AG09309 (cell line): ENCODE results near the gene NCKAP5L.
"Not testable (repeated sequence)": the region's sequence is repeated elsewhere in the genome, so short reads cannot be mapped to it uniquely, and the experiment has no call there.

Experiments used
- DNase-seq: peaks from one replicate; pipeline ENCODE4 v3.0.0-alpha.2; 2010; ENCODE audit warnings: low read depth
- H3K4me3 ChIP-seq: 2 replicates; pipeline ENCODE4 v1.5.1; 2011; ENCODE audit warnings: mild to moderate bottlenecking, low read depth, low read length, moderate library complexity; ENCODE audit not compliant: control insufficient read depth
- CTCF ChIP-seq: IDR thresholded peaks from 2 replicates; pipeline ENCODE4 v1.5.1; 2011; ENCODE audit warnings: mild to moderate bottlenecking, low read depth, low read length, inconsistent platforms; ENCODE audit not compliant: insufficient read depth, control insufficient read depth; ENCODE audit errors: missing control alignments

Gene NCKAP5L

GRCh38 chr12:49791700-49792099, 36.5 kb downstream of the NCKAP5L start:
- no peak overlapping the region for H3K4me3 ChIP-seq
- TF ChIP-seq CTCF, result no peak
- DNase-seq, result no peak

GRCh38 chr12:49790741-49791555, 37.3 kb downstream of the NCKAP5L start:
- no peak for DNase-seq
- no peak overlapping the region for H3K4me3 ChIP-seq
- no peak for TF ChIP-seq CTCF

- no peak for TF ChIP-seq CTCF
- no peak for DNase-seq
Observed at GRCh38 chr12:49789992-49790391, 38.2 kb downstream of the NCKAP5L start.

GRCh38 chr12:49787672-49788071, 40.5 kb downstream of the NCKAP5L start:
- H3K4me3 ChIP-seq, result no peak overlapping the region
- DNase-seq, result no peak
- no peak for TF ChIP-seq CTCF

More at GRCh38 chr12:49789992-49790391, 38.2 kb downstream of the NCKAP5L start:
- no peak overlapping the region for H3K4me3 ChIP-seq

- TF ChIP-seq CTCF, result no peak
- no peak for DNase-seq
- H3K4me3 ChIP-seq, result no peak overlapping the region
Observed at GRCh38 chr12:49784756-49785409, 43.3 kb downstream of the NCKAP5L start.

- no peak overlapping the region for H3K4me3 ChIP-seq
- TF ChIP-seq CTCF, result no peak
- peak; percentile 70 for DNase-seq
Observed at GRCh38 chr12:49783917-49784676, 44.1 kb downstream of the NCKAP5L start.

GRCh38 chr12:49780914-49781313, 47.3 kb downstream of the NCKAP5L start:
- not testable (repeated sequence) for DNase-seq, H3K4me3 ChIP-seq
